Activated naive CD8-positive, alpha-beta T cell treated with anti-CD3 and anti-CD28 coated beads, Interleukin-2, amount 50 U/mL, for 16 hours (primary cell): Measurements from ENCODE around the gene SPACA7.
"Not testable (repeated sequence)": the region's sequence is repeated elsewhere in the genome, so short reads cannot be mapped to it uniquely, and the experiment has no call there.

Experiments used
- DNase-seq: peaks from one replicate; pipeline ENCODE4 v3.0.0-alpha.2; 2020; ENCODE audit warnings: low read depth, low spot score

SPACA7 gene

GRCh38 chr13:112350300-112350699 is 25.9 kb upstream of the SPACA7 start:
- DNase-seq, result no peak

GRCh38 chr13:112351825-112352224 is 24.3 kb upstream of the SPACA7 start:
- DNase-seq, result no peak

- DNase-seq, result no peak
Observed at GRCh38 chr13:112353856-112354255, 22.3 kb upstream of the SPACA7 start.

GRCh38 chr13:112354330-112355273 is 21.6 kb upstream of the SPACA7 start:
- DNase-seq, result no peak

- no peak for DNase-seq
Observed at GRCh38 chr13:112355274-112355838, 20.8 kb upstream of the SPACA7 start.

- no peak for DNase-seq
Observed at GRCh38 chr13:112356190-112356589, 20.0 kb upstream of the SPACA7 start.

GRCh38 chr13:112358156-112358555 is 18.0 kb upstream of the SPACA7 start:
- no peak for DNase-seq

- DNase-seq, result no peak
Observed at GRCh38 chr13:112362021-112362420, 14.1 kb upstream of the SPACA7 start.

- no peak for DNase-seq
Observed at GRCh38 chr13:112363867-112364528, 12.2 kb upstream of the SPACA7 start.

GRCh38 chr13:112366907-112367646 is 9.1 kb upstream of the SPACA7 start:
- no peak for DNase-seq

- no peak for DNase-seq
Observed at GRCh38 chr13:112368883-112369282, 7.3 kb upstream of the SPACA7 start.

GRCh38 chr13:112370311-112370710 is 5.8 kb upstream of the SPACA7 start:
- no peak for DNase-seq

GRCh38 chr13:112374271-112374670 is 1.9 kb upstream of the SPACA7 start:
- no peak for DNase-seq

GRCh38 chr13:112391746-112392145 is 15.6 kb downstream of the SPACA7 start:
- no peak for DNase-seq

GRCh38 chr13:112392719-112393118 is 16.6 kb downstream of the SPACA7 start:
- no peak for DNase-seq

- DNase-seq, result not testable (repeated sequence)
Observed at GRCh38 chr13:112395022-112395421, 18.9 kb downstream of the SPACA7 start.

- not testable (repeated sequence) for DNase-seq
Observed at GRCh38 chr13:112395941-112396340, 19.8 kb downstream of the SPACA7 start.

- no peak for DNase-seq
Observed at GRCh38 chr13:112397108-112397507, 21.0 kb downstream of the SPACA7 start.

GRCh38 chr13:112398347-112398746 is 22.2 kb downstream of the SPACA7 start:
- DNase-seq, result not testable (repeated sequence)

GRCh38 chr13:112409828-112410227 is 33.7 kb downstream of the SPACA7 start:
- not testable (repeated sequence) for DNase-seq

GRCh38 chr13:112416647-112417046 is 40.5 kb downstream of the SPACA7 start:
- DNase-seq, result no peak

GRCh38 chr13:112417079-112417478 is 40.9 kb downstream of the SPACA7 start:
- DNase-seq, result no peak
